Hair follicular keratinocyte (primary cell): ENCODE results near the gene DLGAP5. TPM values are rescaled to one million over a fixed set of nuclear protein-coding genes. Genes with fewer than 3 reads are reported as not detected.

Experiments used
- total RNA-seq: library from RNA; depleted of rRNA; stranded (reverse); fragments of >200 nt; gene quantifications from 2 replicates; pipeline ENCODE4 v1.2.3, GENCODE V29; 2015

DLGAP5 gene
- 11.9 and 44.8 TPM in 2 replicates for total RNA-seq

GRCh38 chr14:55191203-55192053 is at the start of gene DLGAP5:
Gene DLGAP5 (minus strand): TSS chr14:55191585. CDS start chr14:55189179, 2,406 bp downstream.

GRCh38 chr14:55129086-55129427 is 62.3 kb downstream of the DLGAP5 start, which contains the start of gene LGALS3:
Gene LGALS3 (plus strand): TSS chr14:55129252. CDS start chr14:55137374, 8,122 bp downstream.

Other genes with a start within 250 kb of the DLGAP5 start
- 7.8 and 12.0 TPM in 2 replicates for gene WDHD1, start 164.5 kb downstream of the DLGAP5 start, total RNA-seq
- gene SOCS4, start 164.3 kb downstream of the DLGAP5 start, total RNA-seq: 9.5 and 9.8 TPM in 2 replicates
- 61.6 and 85.2 TPM in 2 replicates for gene MAPK1IP1L, start 139.9 kb downstream of the DLGAP5 start, total RNA-seq
- 196 and 359 TPM in 2 replicates for gene LGALS3, start 62.3 kb downstream of the DLGAP5 start, total RNA-seq
- gene FBXO34, start 79.8 kb upstream of the DLGAP5 start, total RNA-seq: 9.8 and 17.1 TPM in 2 replicates
- 3.3 and 3.7 TPM in 2 replicates for gene ATG14, start 220.2 kb upstream of the DLGAP5 start, total RNA-seq
- gene TBPL2, start 249.0 kb upstream of the DLGAP5 start, total RNA-seq: not detected in 2 replicates